ENCODE results near the gene PCDHGA3. TPM values are rescaled to one million over a fixed set of nuclear protein-coding genes. Genes with fewer than 3 reads are reported as not detected.
"Not testable (repeated sequence)": the region's sequence is repeated elsewhere in the genome, so short reads cannot be mapped to it uniquely, and the experiment has no call there.

The PCDHGA3 gene
- total RNA-seq, 2 donors from 2014 or later, result 1.3 to 18.2 TPM

GRCh38 chr5:141326088-141326854 is 17.4 kb upstream of the PCDHGA3 start:
- Histone ChIP-seq H3K27ac (no peak overlapping the region), H3K4me1 (replicated peaks) (no peaks in the 10 kb centered on the region), H3K27me3 (replicated peaks; ENCODE audit: insufficient read depth) (no peaks in the 10 kb centered on the region), H3K36me3 (no peaks in the 10 kb centered on the region), H3K4me3 (peak overlapping the region; percentile 11 to 12), H3K9me3 (no peaks in the 10 kb centered on the region)
- WGBS, result 12% methylated on average over 27 of the region's 27 CpGs
- DNase-seq (ENCODE audit: low spot score), result no peak
- TF ChIP-seq, protein P1, sequence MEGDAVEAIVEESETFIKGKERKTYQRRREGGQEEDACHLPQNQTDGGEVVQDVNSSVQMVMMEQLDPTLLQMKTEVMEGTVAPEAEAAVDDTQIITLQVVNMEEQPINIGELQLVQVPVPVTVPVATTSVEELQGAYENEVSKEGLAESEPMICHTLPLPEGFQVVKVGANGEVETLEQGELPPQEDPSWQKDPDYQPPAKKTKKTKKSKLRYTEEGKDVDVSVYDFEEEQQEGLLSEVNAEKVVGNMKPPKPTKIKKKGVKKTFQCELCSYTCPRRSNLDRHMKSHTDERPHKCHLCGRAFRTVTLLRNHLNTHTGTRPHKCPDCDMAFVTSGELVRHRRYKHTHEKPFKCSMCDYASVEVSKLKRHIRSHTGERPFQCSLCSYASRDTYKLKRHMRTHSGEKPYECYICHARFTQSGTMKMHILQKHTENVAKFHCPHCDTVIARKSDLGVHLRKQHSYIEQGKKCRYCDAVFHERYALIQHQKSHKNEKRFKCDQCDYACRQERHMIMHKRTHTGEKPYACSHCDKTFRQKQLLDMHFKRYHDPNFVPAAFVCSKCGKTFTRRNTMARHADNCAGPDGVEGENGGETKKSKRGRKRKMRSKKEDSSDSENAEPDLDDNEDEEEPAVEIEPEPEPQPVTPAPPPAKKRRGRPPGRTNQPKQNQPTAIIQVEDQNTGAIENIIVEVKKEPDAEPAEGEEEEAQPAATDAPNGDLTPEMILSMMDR (IDR thresholded peaks at IDR 0.05), result peak in 1 of 4 experiments; percentile 35
- TF ChIP-seq POLR2AphosphoS5 (IDR thresholded peaks at IDR 0.05), result no peak
- intact Hi-C loops (cut with DNase I), result no loop called here

DNA sequence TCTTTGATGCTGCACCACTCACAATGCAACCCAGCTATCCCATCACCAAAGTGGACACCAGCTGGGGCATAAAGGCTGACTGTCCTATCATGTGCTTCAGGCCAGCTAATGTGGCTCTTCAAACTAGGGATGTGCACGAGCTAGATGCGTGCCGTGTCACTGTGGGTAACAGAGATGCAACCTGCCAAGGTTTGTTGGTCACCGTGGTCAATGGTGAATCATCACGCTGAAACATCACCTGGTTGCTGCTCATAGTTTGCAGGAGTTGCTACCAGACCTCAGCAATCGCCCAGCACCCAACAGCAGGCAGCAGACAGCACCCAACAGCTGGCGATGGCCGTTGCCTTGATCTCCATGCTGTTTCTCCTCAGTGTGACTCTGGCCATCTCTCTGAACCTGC is 15.4 kb upstream of the PCDHGA3 start:
- peaks cover 5% of the 10 kb centered on the region for H3K27me3 ChIP-seq (replicated peaks; ENCODE audit: insufficient read depth)
- no peaks in the 10 kb centered on the region for H3K36me3 ChIP-seq
- H3K4me1 ChIP-seq (replicated peaks), result no peaks in the 10 kb centered on the region
- no peak overlapping the region for H3K27ac ChIP-seq
- 79% methylated on average over 8 of the region's 8 CpGs for WGBS
- no peaks in the 10 kb centered on the region for H3K9me3 ChIP-seq
- TF ChIP-seq POLR2AphosphoS5 (IDR thresholded peaks at IDR 0.05), result no peak
- TF ChIP-seq POLR2A (IDR thresholded peaks at IDR 0.05), result no peak
- TF ChIP-seq, protein P1 (IDR thresholded peaks at IDR 0.05), result no peak
- no peak for DNase-seq (ENCODE audit: low spot score)
- no peak overlapping the region for H3K4me3 ChIP-seq
- intact Hi-C loops (cut with DNase I), result no loop called here

- no peak for DNase-seq (ENCODE audit: low spot score)
- no peaks in the 10 kb centered on the region for H3K4me1 ChIP-seq (replicated peaks)
- no peak for TF ChIP-seq POLR2A (IDR thresholded peaks at IDR 0.05)
- no peak for TF ChIP-seq POLR2AphosphoS5 (IDR thresholded peaks at IDR 0.05)
- TF ChIP-seq, protein P1 (IDR thresholded peaks at IDR 0.05), result no peak
- 20% methylated on average over 21 of the region's 21 CpGs for WGBS
- H3K4me3 ChIP-seq, result no peak within 1 kb of the TSS
- H3K36me3 ChIP-seq, result no peaks in the 10 kb centered on the region
- intact Hi-C loops (cut with DNase I), result no loop called here
- no peak within 1 kb of the TSS for H3K27ac ChIP-seq
- no peaks in the 10 kb centered on the region for H3K9me3 ChIP-seq
- peaks cover 11% of the 10 kb centered on the region for H3K27me3 ChIP-seq (replicated peaks; ENCODE audit: insufficient read depth)
Observed at GRCh38 chr5:141330299-141331080, 13.1 kb upstream of the PCDHGA3 start, which contains the start of gene PCDHGA1. Gene PCDHGA1 (plus strand): TSS chr5:141330514.

DNA sequence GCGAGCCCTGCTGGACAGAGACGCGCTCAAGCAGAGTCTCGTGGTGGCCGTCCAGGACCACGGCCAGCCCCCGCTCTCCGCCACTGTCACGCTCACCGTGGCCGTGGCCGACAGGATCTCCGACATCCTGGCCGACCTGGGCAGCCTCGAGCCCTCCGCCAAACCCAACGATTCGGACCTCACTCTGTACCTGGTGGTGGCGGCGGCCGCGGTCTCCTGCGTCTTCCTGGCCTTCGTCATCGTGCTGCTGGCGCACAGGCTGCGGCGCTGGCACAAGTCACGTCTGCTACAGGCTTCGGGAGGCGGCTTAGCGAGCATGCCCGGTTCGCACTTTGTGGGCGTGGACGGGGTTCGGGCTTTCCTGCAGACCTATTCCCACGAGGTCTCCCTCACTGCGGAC is 11.1 kb upstream of the PCDHGA3 start:
- H3K27ac ChIP-seq; DNase-seq (ENCODE audit: low spot score); H3K4me1 ChIP-seq (replicated peaks); H3K36me3 ChIP-seq; intact Hi-C loops (cut with DNase I); H3K9me3 ChIP-seq; H3K4me3 ChIP-seq: not testable (repeated sequence)
- H3K27me3 ChIP-seq (replicated peaks; ENCODE audit: insufficient read depth), result peaks cover 11% of the 10 kb centered on the region
- WGBS, result 24% methylated on average over 32 of the region's 39 CpGs

- Histone ChIP-seq H3K9me3 (no peaks in the 10 kb centered on the region), H3K4me3 (no peak within 1 kb of the TSS), H3K36me3 (no peaks in the 10 kb centered on the region), H3K27me3 (replicated peaks; ENCODE audit: insufficient read depth) (peaks cover 6% of the 10 kb centered on the region), H3K27ac (no peak within 1 kb of the TSS), H3K4me1 (replicated peaks) (no peaks in the 10 kb centered on the region)
- DNase-seq (ENCODE audit: low spot score), result no peak
- TF ChIP-seq, protein P1 (IDR thresholded peaks at IDR 0.05), result peak in 2 of 4 experiments; percentile 5 to 28
- no peak for TF ChIP-seq POLR2A (IDR thresholded peaks at IDR 0.05)
- intact Hi-C loops (cut with DNase I), result no loop called here
- WGBS, result 10% methylated on average over 26 of the region's 27 CpGs
Observed at GRCh38 chr5:141338538-141339306, 4.9 kb upstream of the PCDHGA3 start, which contains the start of gene PCDHGA2. Gene PCDHGA2 (plus strand): TSS chr5:141338760.

DNA sequence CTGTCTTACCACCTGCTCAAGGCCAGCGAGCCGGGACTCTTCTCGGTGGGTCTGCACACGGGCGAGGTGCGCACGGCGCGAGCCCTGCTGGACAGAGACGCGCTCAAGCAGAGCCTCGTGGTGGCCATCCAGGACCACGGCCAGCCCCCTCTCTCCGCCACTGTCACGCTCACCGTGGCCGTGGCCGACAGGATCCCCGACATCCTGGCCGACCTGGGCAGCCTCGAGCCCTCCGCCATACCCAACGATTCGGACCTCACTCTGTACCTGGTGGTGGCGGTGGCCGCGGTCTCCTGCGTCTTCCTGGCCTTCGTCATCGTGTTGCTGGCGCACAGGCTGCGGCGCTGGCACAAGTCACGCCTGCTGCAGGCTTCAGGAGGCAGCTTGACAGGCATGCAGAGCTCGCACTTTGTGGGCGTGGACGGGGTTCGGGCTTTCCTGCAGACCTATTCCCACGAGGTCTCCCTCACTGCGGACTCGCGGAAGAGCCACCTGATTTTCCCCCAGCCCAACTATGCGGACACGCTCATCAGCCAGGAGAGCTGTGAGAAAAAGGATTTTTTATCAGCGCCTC is 2.8 kb upstream of the PCDHGA3 start:
- DNase-seq (ENCODE audit: low spot score); H3K4me1 ChIP-seq (replicated peaks); H3K27ac ChIP-seq; H3K4me3 ChIP-seq; intact Hi-C loops (cut with DNase I); H3K27me3 ChIP-seq (replicated peaks; ENCODE audit: insufficient read depth); H3K36me3 ChIP-seq; H3K9me3 ChIP-seq: not testable (repeated sequence)
- WGBS, result 48% methylated on average over 35 of the region's 45 CpGs

Data from prostate gland (tissue), 2 donors.